Measurements from ENCODE around the gene ZDHHC6.
"Not testable (repeated sequence)": the region's sequence is repeated elsewhere in the genome, so short reads cannot be mapped to it uniquely, and the experiment has no call there.

The ZDHHC6 gene

GRCh38 chr10:112442063-112442462 is 4.7 kb downstream of the ZDHHC6 start:
- DNase-seq = no peak

GRCh38 chr10:112441520-112441919 is 5.2 kb downstream of the ZDHHC6 start:
- DNase-seq = no peak

GRCh38 chr10:112438356-112438755 is 8.4 kb downstream of the ZDHHC6 start:
- no peak for DNase-seq

- DNase-seq = no peak
Measured at GRCh38 chr10:112434988-112435619, 11.6 kb downstream of the ZDHHC6 start.

- no peak for DNase-seq
Measured at GRCh38 chr10:112433136-112433535, 13.6 kb downstream of the ZDHHC6 start.

GRCh38 chr10:112429654-112430230 is 17.0 kb downstream of the ZDHHC6 start:
- DNase-seq = no peak

- no peak for DNase-seq
Measured at GRCh38 chr10:112429147-112429546, 17.6 kb downstream of the ZDHHC6 start.

- DNase-seq = no peak
Measured at GRCh38 chr10:112426111-112426510, 20.6 kb downstream of the ZDHHC6 start.

- DNase-seq = no peak
Measured at GRCh38 chr10:112424651-112425050, 22.1 kb downstream of the ZDHHC6 start.

- no peak for DNase-seq
Measured at GRCh38 chr10:112421731-112422130, 25.0 kb downstream of the ZDHHC6 start.

GRCh38 chr10:112412696-112413095 is 34.0 kb downstream of the ZDHHC6 start:
- DNase-seq = no peak

- DNase-seq = no peak
Measured at GRCh38 chr10:112409755-112410154, 37.0 kb downstream of the ZDHHC6 start.

- DNase-seq = no peak
Measured at GRCh38 chr10:112409299-112409698, 37.4 kb downstream of the ZDHHC6 start.

GRCh38 chr10:112407696-112408095 is 39.0 kb downstream of the ZDHHC6 start:
- DNase-seq = no peak

- DNase-seq = not testable (repeated sequence)
Measured at GRCh38 chr10:112406806-112407205, 39.9 kb downstream of the ZDHHC6 start.

- no peak for DNase-seq
Measured at GRCh38 chr10:112404617-112405016, 42.1 kb downstream of the ZDHHC6 start.

- DNase-seq = no peak
Measured at GRCh38 chr10:112402917-112403316, 43.8 kb downstream of the ZDHHC6 start.

- DNase-seq = no peak
Measured at GRCh38 chr10:112397592-112397991, 49.1 kb downstream of the ZDHHC6 start.

GRCh38 chr10:112395809-112396530 is 50.7 kb downstream of the ZDHHC6 start:
- no peak for DNase-seq

GRCh38 chr10:112394475-112394875 is 52.2 kb downstream of the ZDHHC6 start:
- no peak for DNase-seq

- no peak for DNase-seq
Measured at GRCh38 chr10:112393827-112394226, 52.9 kb downstream of the ZDHHC6 start.

- no peak for DNase-seq
Measured at GRCh38 chr10:112393341-112393740, 53.4 kb downstream of the ZDHHC6 start.

- DNase-seq = no peak
Measured at GRCh38 chr10:112390125-112390703, 56.5 kb downstream of the ZDHHC6 start.

- no peak for DNase-seq
Measured at GRCh38 chr10:112389271-112389822, 57.4 kb downstream of the ZDHHC6 start.

Data from GOT3 (cell line).